ENCODE measurements around the gene AARS2.

AARS2 gene

GRCh38 chr6:44284121-44284520 lies 29.0 kb downstream of the AARS2 start:
- Histone ChIP-seq H2AFZ (ENCODE audit: low read length) (no peak overlapping the region), H3K9me2 (ENCODE audit: low read depth, low read length) (no peaks in the 10 kb centered on the region), H3K36me3 (ENCODE audit: insufficient read depth, low read length) (no peaks in the 10 kb centered on the region), H3K27ac (ENCODE audit: low read depth, low read length, poor library complexity, severe bottlenecking) (no peak overlapping the region), H3K4me2 (ENCODE audit: low read length) (no peak overlapping the region), H3F3A (ENCODE audit: insufficient read depth, low read length) (no peaks in the 10 kb centered on the region), H3K4me1 (ENCODE audit: insufficient read depth, low read length, severe bottlenecking) (no peaks in the 10 kb centered on the region), H3K4me3 (ENCODE audit: low read depth, low read length, poor library complexity, severe bottlenecking) (no peak overlapping the region), H4K20me1 (ENCODE audit: insufficient read depth, low read length) (no peaks in the 10 kb centered on the region), H3K79me2 (ENCODE audit: insufficient read depth, low read length) (no peaks in the 10 kb centered on the region), H3K9ac (ENCODE audit: low read length) (no peak overlapping the region), H3K27me3 (ENCODE audit: insufficient read depth, low read length) (0 out of 2 replicates have a peak, but pooled peaks cover 3% of the 10 kb centered on the region), H3K9me3 (ENCODE audit: low read length) (no peaks in the 10 kb centered on the region)
- TF ChIP-seq, protein P1, sequence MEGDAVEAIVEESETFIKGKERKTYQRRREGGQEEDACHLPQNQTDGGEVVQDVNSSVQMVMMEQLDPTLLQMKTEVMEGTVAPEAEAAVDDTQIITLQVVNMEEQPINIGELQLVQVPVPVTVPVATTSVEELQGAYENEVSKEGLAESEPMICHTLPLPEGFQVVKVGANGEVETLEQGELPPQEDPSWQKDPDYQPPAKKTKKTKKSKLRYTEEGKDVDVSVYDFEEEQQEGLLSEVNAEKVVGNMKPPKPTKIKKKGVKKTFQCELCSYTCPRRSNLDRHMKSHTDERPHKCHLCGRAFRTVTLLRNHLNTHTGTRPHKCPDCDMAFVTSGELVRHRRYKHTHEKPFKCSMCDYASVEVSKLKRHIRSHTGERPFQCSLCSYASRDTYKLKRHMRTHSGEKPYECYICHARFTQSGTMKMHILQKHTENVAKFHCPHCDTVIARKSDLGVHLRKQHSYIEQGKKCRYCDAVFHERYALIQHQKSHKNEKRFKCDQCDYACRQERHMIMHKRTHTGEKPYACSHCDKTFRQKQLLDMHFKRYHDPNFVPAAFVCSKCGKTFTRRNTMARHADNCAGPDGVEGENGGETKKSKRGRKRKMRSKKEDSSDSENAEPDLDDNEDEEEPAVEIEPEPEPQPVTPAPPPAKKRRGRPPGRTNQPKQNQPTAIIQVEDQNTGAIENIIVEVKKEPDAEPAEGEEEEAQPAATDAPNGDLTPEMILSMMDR (IDR thresholded peaks at IDR 0.05; ENCODE audit: low read length): no peak

DNA sequence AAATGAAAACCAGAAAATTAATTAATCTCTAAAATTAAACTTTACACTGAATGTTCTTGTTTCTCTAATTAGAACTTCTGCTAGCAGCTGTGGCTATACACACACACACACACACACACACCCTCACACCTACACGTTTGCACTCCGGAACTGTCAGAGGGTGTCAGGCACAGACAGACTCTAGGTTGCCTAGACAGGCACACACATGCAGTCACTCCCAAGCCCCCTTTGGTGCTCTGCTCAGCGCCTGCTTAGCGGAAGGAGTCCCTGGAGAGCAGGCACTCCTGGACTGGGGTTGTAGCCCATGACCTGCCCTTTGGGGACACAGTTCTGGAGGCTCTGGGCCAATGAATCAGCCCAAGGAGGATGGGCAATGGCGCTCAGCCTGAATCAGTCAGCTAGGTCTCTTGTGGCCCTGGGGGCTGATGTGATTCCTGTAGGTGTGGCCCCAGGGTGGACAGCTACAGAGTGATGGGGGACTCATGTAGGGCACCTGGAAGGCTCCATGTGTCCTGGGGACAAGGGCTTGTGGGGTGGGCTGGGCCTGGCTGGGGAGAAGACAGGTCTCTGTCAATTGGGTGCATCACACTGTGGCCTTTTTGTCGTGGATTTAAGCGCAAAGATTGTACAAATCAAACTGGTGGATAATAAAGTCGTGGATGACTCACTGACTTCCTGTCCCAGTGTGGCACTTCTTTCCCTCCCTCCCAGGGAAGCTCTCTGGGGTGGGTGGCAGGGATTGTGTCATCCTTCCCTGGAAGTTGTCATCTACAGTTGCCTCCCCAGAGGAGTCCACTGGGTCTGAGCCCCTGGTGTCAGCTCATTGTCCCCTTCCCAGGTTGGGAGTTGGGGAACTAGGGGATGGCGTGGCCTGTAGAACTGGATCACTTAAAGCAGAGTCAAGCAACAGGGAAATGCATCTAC lies 34.1 kb downstream of the AARS2 start:
- Histone ChIP-seq H3K4me3 (ENCODE audit: low read depth, low read length, poor library complexity, severe bottlenecking) (no peak overlapping the region), H3K36me3 (ENCODE audit: insufficient read depth, low read length) (no peaks in the 10 kb centered on the region), H3K27me3 (ENCODE audit: insufficient read depth, low read length) (no peaks in the 10 kb centered on the region)

DNA sequence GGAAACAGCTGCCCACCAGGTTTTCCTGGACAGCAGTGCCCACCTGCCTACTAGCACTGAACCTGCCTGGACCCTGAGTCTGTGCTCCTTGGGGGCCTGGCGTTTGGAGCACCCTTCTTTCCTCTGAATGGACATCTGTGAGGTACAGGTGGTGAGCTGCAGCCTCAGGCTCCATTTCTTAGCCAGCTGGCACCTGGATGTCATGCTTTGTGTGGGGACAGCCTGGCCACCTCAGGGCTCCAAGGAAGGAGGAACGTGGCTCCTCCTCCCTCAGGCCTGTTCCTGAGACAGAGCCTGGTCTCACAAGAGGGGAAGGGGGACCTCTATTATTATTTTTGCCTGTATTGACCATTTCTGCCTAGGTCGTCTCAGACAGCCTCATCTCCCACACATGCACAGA lies 34.8 kb downstream of the AARS2 start:
- Histone ChIP-seq H3K9me2 (ENCODE audit: low read depth, low read length) (no peaks in the 10 kb centered on the region), H4K20me1 (ENCODE audit: insufficient read depth, low read length) (no peaks in the 10 kb centered on the region)

More for the DNA sequence above, 34.1 kb downstream of the AARS2 start:
- Histone ChIP-seq H2AFZ (ENCODE audit: low read length) (no peak overlapping the region), H3K79me2 (ENCODE audit: insufficient read depth, low read length) (no peaks in the 10 kb centered on the region), H4K20me1 (ENCODE audit: insufficient read depth, low read length) (no peaks in the 10 kb centered on the region), H3K4me2 (ENCODE audit: low read length) (no peak overlapping the region), H3K4me1 (ENCODE audit: insufficient read depth, low read length, severe bottlenecking) (no peaks in the 10 kb centered on the region), H3K9ac (ENCODE audit: low read length) (no peak overlapping the region), H3K9me3 (ENCODE audit: low read length) (no peaks in the 10 kb centered on the region), H3K27ac (ENCODE audit: low read depth, low read length, poor library complexity, severe bottlenecking) (no peak overlapping the region), H3F3A (ENCODE audit: insufficient read depth, low read length) (no peaks in the 10 kb centered on the region), H3K9me2 (ENCODE audit: low read depth, low read length) (no peaks in the 10 kb centered on the region)
- TF ChIP-seq, protein P1 (IDR thresholded peaks at IDR 0.05; ENCODE audit: low read length): no peak
- TF ChIP-seq EZH2 (IDR thresholded peaks at IDR 0.05; ENCODE audit: borderline replicate concordance, low read length): no peak

More for the DNA sequence above, 34.8 kb downstream of the AARS2 start:
- H3F3A ChIP-seq (ENCODE audit: insufficient read depth, low read length): no peaks in the 10 kb centered on the region
- no peaks in the 10 kb centered on the region for H3K36me3 ChIP-seq (ENCODE audit: insufficient read depth, low read length)
- no peaks in the 10 kb centered on the region for H3K4me1 ChIP-seq (ENCODE audit: insufficient read depth, low read length, severe bottlenecking)
- H2AFZ ChIP-seq (ENCODE audit: low read length): no peak overlapping the region
- H3K9ac ChIP-seq (ENCODE audit: low read length): no peak overlapping the region
- H3K4me3 ChIP-seq (ENCODE audit: low read depth, low read length, poor library complexity, severe bottlenecking): no peak overlapping the region
- H3K9me3 ChIP-seq (ENCODE audit: low read length): no peaks in the 10 kb centered on the region
- no peaks in the 10 kb centered on the region for H3K79me2 ChIP-seq (ENCODE audit: insufficient read depth, low read length)
- no peak overlapping the region for H3K27ac ChIP-seq (ENCODE audit: low read depth, low read length, poor library complexity, severe bottlenecking)
- no peak overlapping the region for H3K4me2 ChIP-seq (ENCODE audit: low read length)
- no peaks in the 10 kb centered on the region for H3K27me3 ChIP-seq (ENCODE audit: insufficient read depth, low read length)
- TF ChIP-seq EZH2 (IDR thresholded peaks at IDR 0.05; ENCODE audit: borderline replicate concordance, low read length): no peak
- TF ChIP-seq, protein P1 (IDR thresholded peaks at IDR 0.05; ENCODE audit: low read length): no peak

Data from OCI-LY1 (cell line).